Vagina (tissue), 2 donors: ENCODE measurements around the gene ZBTB16. TPM values are rescaled to one million over a fixed set of nuclear protein-coding genes. Genes with fewer than 3 reads are reported as not detected.

ENCODE experiments used
- DNase-seq, 2 donors: peaks; one replicate each; pipeline ENCODE4 v3.0.0-alpha.2; 2017; ENCODE audit errors: extremely low spot score in 2 of 2
- H3K27ac ChIP-seq: fragments of 200-600 bp; sonication (generic); one replicate; pipeline ENCODE4 v1.5.1; 2019
- H3K27me3 ChIP-seq: fragments of 200-600 bp; sonication (generic); one replicate; pipeline ENCODE4 v1.5.1; 2019
- H3K36me3 ChIP-seq, 2 donors: fragments of 200-600 bp; sonication (generic); one replicate each; pipeline ENCODE4 v1.5.1; 2017 to 2019
- H3K4me1 ChIP-seq: fragments of 200-600 bp; sonication (generic); one replicate; pipeline ENCODE4 v1.5.1; 2019
- H3K4me3 ChIP-seq, 2 donors: fragments of 200-600 bp; sonication (generic); 1 replicate in 1 of 2; 2 replicates in 1 of 2; pipeline ENCODE4 v1.5.1; 2016 to 2019
- H3K9me3 ChIP-seq: fragments of 200-600 bp; sonication (generic); one replicate; pipeline ENCODE4 v1.5.1; 2019
- CTCF ChIP-seq, 3 experiments: fragments of 450-650 bp in 2 of 3; fragments of 200-600 bp in 1 of 3; sonication (generic) in 1 of 3; IDR thresholded peaks; one replicate each; pipeline ENCODE4 v1.5.1; 2017 to 2019; ENCODE audit warnings: antibody characterized with exemption in 3 of 3, mild to moderate bottlenecking in 2 of 3, moderate library complexity in 2 of 3
- POLR2A ChIP-seq, 2 donors: fragments of 450-650 bp; IDR thresholded peaks; one replicate each; pipeline ENCODE4 v1.6.1; 2017; ENCODE audit warnings: antibody characterized with exemption in 2 of 2, mild to moderate bottlenecking in 2 of 2, moderate library complexity in 2 of 2
- POLR2AphosphoS5 ChIP-seq, 2 donors: sonication (generic); formaldehyde crosslinking; IDR thresholded peaks; one replicate each; pipeline ENCODE4 v1.9.0; 2017; ENCODE audit warnings: antibody characterized with exemption in 2 of 2, mild to moderate bottlenecking in 2 of 2, low read depth in 1 of 2; ENCODE audit not compliant: insufficient read depth in 1 of 2
- intact Hi-C: fragments of 100-400 bp; cut with DNase I; formaldehyde crosslinking; loops from one replicate; pipeline ENCODE4 v1.15.1; 2023
- total RNA-seq: library from RNA; depleted of rRNA; stranded (reverse); fragments of >200 nt; gene quantifications from one replicate; pipeline ENCODE4 v1.2.3, GENCODE V29; 2016

ZBTB16 gene
- total RNA-seq, 1 donor from 2014 or later, result 243 TPM

GRCh38 chr11:114228435-114229411 lies 169.2 kb downstream of the ZBTB16 start:
- Histone ChIP-seq H3K4me1 (peaks cover 35% of the 10 kb centered on the region), H3K27me3 (no peaks in the 10 kb centered on the region), H3K27ac (no peak overlapping the region), H3K9me3 (no peaks in the 10 kb centered on the region), H3K4me3 (no peak overlapping the region), H3K36me3 (peaks cover 0 to 22% of the 10 kb centered on the region in 2 donors)
- TF ChIP-seq POLR2A (IDR thresholded peaks at IDR 0.05), result no peak
- TF ChIP-seq POLR2AphosphoS5 (IDR thresholded peaks at IDR 0.05; ENCODE audit: insufficient read depth in 1 of 2, low read depth in 1 of 2), result peak in 1 of 2 donors; percentile 20
- DNase-seq, result no peak
- intact Hi-C loops, result no loop called here

DNA sequence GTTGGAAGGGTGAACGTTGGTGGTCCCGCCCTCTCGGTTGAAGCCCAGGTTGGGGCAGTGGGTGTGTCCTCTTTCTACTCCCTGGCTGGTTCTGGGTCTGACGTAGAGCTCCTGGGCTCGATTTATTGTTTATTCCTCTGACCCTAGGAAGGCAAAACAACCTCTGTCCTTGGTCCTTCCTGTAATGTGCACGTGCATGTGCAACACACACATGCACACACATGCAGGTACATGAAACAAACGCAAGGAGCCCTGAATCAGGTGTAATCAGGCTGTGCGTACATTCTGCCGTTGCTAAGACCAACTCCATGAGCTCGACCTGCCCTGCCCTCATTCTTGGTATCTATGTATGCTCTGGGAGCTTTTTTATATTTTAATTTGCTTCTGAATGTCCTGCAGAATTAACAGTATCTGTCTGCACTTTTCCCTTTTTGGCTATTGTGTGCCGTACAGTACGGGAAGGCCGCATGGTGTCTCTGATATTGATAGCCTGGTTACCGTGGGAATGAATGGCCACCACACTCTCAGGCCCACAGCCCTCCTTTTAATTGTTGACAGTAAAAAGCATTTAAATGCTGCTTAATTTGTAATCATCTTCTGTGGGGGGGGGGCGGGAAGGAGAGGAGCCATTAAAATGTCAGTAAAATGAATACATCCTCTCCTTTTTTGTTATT lies 170.7 kb downstream of the ZBTB16 start:
- no peak overlapping the region for H3K27ac ChIP-seq
- H3K4me3 ChIP-seq, result no peak overlapping the region
- peaks cover 35% of the 10 kb centered on the region for H3K4me1 ChIP-seq
- H3K9me3 ChIP-seq, result no peaks in the 10 kb centered on the region
- no peak for TF ChIP-seq CTCF (IDR thresholded peaks at IDR 0.05)
- TF ChIP-seq POLR2AphosphoS5 (IDR thresholded peaks at IDR 0.05; ENCODE audit: insufficient read depth in 1 of 2, low read depth in 1 of 2), result no peak
- no peak for TF ChIP-seq POLR2A (IDR thresholded peaks at IDR 0.05)
- no peak for DNase-seq
- intact Hi-C loops, result no loop called here
- H3K36me3 ChIP-seq, result peaks cover 0 to 12% of the 10 kb centered on the region in 2 donors
- H3K27me3 ChIP-seq, result no peaks in the 10 kb centered on the region

GRCh38 chr11:114232400-114233059 lies 173.0 kb downstream of the ZBTB16 start:
- Histone ChIP-seq H3K4me3 (no peak overlapping the region), H3K36me3 (no peaks in the 10 kb centered on the region), H3K27me3 (no peaks in the 10 kb centered on the region), H3K9me3 (no peaks in the 10 kb centered on the region), H3K27ac (no peak overlapping the region), H3K4me1 (peaks cover 26% of the 10 kb centered on the region)
- intact Hi-C loops, result no loop called here
- TF ChIP-seq POLR2A (IDR thresholded peaks at IDR 0.05) (no peak), POLR2AphosphoS5 (IDR thresholded peaks at IDR 0.05; ENCODE audit: insufficient read depth in 1 of 2, low read depth in 1 of 2) (no peak), CTCF (IDR thresholded peaks at IDR 0.05) (no peak)
- DNase-seq, result no peak

DNA sequence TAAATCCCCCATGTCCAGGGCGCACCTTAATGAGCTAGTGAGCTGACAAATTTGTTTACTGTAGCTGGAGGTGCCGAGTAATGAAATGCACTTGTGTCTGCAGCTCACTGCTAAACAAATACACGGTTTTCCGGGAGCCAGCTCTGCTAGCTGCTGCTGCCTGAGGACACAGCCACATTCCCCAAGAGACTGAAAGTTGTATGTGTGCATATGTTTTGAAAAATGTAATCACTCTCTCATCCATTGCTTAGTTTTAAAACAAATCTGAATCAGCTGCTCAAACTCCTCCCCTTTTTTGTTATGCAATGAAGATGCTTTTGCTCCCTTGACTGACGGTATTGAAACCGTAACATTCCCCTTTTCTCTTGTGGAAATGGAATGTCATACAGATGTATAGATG lies 174.2 kb downstream of the ZBTB16 start:
- no peak for DNase-seq
- no peaks in the 10 kb centered on the region for H3K9me3 ChIP-seq
- H3K4me3 ChIP-seq, result no peak overlapping the region
- TF ChIP-seq POLR2A (IDR thresholded peaks at IDR 0.05) (no peak), POLR2AphosphoS5 (IDR thresholded peaks at IDR 0.05; ENCODE audit: insufficient read depth in 1 of 2, low read depth in 1 of 2) (no peak), CTCF (IDR thresholded peaks at IDR 0.05) (no peak)
- peaks cover 0 to 7% of the 10 kb centered on the region in 2 donors for H3K36me3 ChIP-seq
- H3K4me1 ChIP-seq, result peaks cover 20% of the 10 kb centered on the region
- no peaks in the 10 kb centered on the region for H3K27me3 ChIP-seq
- no peak overlapping the region for H3K27ac ChIP-seq
- intact Hi-C loops, result no loop called here

- H3K27ac ChIP-seq, result no peak overlapping the region
- no peak for DNase-seq
- H3K4me3 ChIP-seq, result no peak overlapping the region
- peaks cover 17% of the 10 kb centered on the region for H3K4me1 ChIP-seq
- TF ChIP-seq POLR2AphosphoS5 (IDR thresholded peaks at IDR 0.05; ENCODE audit: insufficient read depth in 1 of 2, low read depth in 1 of 2) (no peak), CTCF (IDR thresholded peaks at IDR 0.05) (no peak), POLR2A (IDR thresholded peaks at IDR 0.05) (no peak)
- intact Hi-C loops, result no loop called here
- no peaks in the 10 kb centered on the region for H3K9me3 ChIP-seq
- H3K27me3 ChIP-seq, result no peaks in the 10 kb centered on the region
- peaks cover 0 to 17% of the 10 kb centered on the region in 2 donors for H3K36me3 ChIP-seq
Observed at GRCh38 chr11:114236829-114237228, 177.3 kb downstream of the ZBTB16 start.
